ENCODE data around the gene SPRED3. TPM values are rescaled to one million over a fixed set of nuclear protein-coding genes. Genes with fewer than 3 reads are reported as not detected.

The SPRED3 gene, protein sequence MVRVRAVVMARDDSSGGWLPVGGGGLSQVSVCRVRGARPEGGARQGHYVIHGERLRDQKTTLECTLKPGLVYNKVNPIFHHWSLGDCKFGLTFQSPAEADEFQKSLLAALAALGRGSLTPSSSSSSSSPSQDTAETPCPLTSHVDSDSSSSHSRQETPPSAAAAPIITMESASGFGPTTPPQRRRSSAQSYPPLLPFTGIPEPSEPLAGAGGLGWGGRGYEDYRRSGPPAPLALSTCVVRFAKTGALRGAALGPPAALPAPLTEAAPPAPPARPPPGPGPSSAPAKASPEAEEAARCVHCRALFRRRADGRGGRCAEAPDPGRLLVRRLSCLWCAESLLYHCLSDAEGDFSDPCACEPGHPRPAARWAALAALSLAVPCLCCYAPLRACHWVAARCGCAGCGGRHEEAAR
- total RNA-seq, result 3.7 and 10.2 TPM in 2 replicates

DNA sequence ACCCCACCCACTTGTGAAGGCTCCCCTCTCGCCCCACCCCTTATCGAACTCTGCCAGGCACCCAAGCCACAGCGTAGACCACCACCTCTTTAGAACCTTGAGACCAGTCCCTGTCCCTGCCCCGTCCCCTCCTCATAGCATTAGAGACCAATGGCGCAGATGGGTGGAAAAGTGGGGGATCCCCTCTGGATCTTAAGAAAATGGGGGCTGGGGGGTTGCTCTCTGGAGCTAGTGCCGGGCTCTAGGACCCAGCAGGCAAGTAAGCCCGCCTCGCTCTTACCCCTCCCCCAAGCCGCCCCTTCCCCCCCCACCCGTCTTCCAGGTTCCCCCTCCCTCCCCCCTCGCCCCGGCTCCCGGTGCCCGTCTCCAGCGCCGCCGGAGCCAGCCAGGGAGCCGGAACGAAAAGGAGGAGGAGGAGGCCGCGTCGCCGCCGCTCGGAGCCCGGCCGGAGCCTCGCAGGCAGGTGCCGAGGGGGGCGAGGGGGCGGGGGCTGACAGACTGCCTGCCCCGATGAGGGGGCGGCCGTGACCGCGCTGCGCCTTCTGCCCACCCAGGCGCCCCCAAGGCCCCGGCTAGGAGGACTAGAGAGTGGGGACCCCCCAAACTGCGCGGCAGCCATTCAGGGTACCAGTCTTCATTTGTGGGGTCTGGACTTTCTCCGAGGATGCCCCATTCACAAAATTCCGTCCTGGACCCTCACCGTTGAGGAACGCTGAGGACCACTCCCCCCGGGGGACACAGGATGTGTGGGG lies at the start of gene SPRED3:
SPRED3 (plus strand) TSS at position 349 of the 752 bp plus-strand sequence. CDS start 1,606 bp downstream, outside the sequence.

DNA sequence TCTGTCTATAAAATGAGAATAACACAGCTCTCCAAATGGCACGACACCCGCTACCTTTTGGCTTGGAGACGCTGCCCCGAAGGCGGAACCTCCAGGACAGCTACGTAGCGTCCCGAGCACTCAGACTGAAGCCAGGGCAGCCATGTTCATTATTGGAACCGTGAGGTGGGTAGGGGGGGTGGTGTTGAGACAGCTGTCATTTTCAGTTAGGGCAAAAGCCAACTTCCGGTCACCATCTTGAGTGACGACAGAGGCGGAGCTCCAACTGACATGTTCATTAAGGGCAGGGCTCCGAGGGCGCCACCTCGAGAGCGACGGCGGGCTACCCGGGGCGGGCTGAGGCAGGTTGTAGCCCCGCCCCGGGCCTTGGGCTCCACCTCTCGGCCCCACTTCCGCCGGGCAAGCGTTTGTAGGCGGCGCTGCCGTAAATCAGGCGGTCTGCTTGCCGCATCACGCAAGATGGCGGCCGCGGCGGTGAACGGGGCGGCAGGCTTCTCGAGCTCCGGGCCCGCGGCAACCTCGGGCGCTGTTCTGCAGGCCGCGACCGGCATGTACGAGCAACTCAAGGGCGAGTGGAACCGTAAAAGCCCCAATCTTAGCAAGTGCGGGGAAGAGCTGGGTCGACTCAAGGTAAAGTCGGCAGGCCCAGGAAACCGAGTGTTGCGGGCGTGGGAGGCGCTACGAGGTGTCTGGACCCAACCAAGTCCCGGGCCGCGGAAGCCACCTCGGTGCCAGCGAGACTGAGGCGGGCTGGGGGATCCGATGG lies 14.0 kb upstream of the SPRED3 start, which contains the start of gene PSMD8:
PSMD8 (plus strand) TSS at position 240 of the 766 bp plus-strand sequence; CDS start at position 271, 31 bp downstream.

DNA sequence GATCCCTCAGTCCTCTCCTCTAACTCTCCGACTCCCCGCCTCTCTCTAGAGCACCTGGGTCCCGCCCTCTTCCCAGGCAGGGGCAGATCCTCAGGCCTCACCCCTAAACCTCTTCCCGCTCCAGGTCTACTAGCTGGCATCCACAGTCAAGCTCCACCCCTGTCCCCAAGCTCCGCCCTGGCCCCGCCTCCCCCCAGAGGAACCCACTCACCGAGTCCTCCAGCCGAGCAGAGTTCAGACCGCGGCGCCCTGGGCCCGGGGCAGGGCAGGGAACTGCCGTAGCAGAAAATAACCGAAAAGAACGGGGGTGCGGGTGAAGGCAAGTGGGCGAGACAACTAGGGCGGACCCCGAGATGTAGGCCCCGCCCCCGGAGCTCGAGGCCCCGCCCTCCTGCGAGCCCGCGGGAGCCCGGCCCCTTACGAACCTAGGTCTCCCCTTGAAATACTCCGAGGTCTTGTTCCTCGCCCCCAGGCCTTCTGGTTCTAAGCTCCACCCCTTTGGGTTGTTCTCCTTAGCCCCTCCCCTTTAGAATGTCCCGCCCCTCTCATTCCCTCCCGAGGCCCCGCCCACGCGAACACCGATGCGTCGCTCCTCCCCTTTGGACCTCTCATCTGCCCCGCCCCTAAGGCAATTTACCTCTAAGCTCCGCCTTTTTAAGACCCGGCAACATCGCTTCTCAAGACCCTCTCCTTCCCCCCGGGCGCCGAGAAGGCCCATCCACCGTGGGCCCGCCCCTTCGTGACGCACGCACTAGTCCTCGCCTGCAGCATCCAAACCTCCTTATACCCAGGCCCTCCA lies 748 bp upstream of the SPRED3 start, which contains the start of gene GGN:
GGN (minus strand) TSS at position 485 of the 799 bp plus-strand sequence. CDS start 773 bp downstream, outside the sequence.

DNA sequence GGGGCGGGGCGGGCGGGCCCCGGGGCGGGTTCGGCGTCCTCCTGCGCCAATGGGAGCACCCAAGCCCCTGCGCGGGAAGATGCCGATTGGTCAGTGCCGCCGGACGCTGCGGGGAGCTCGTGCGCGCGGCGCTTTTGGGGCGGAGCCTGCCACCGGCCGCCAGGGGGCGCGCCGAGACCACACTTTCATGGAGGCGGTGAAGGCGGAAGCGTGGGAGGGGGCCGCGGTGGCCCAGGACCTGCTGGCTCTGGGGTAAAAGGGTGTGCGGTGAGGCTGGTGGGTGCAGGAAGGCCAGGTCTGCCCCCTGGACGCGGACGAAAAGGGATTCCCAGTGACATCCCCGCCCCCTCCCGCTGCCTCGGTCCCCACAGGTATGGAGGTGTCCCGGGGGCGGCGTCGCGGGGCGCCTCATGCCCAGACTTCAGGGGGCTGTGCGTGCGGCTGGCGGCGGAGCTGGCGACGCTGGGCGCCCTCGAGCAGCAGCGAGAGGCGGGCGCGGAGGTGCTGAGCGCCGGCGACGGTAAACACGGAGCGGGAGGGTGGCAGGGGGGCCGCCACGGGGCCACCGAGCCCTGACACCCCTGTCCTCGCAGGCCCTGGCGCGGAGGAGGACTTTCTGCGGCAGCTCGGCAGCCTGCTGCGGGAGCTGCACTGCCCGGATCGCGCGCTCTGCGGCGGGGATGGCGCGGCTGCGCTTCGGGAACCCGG lies 14.6 kb downstream of the SPRED3 start, which contains the start of gene FAM98C:
FAM98C (plus strand) TSS at position 127 of the 708 bp plus-strand sequence; CDS start at position 188, 61 bp downstream.

DNA sequence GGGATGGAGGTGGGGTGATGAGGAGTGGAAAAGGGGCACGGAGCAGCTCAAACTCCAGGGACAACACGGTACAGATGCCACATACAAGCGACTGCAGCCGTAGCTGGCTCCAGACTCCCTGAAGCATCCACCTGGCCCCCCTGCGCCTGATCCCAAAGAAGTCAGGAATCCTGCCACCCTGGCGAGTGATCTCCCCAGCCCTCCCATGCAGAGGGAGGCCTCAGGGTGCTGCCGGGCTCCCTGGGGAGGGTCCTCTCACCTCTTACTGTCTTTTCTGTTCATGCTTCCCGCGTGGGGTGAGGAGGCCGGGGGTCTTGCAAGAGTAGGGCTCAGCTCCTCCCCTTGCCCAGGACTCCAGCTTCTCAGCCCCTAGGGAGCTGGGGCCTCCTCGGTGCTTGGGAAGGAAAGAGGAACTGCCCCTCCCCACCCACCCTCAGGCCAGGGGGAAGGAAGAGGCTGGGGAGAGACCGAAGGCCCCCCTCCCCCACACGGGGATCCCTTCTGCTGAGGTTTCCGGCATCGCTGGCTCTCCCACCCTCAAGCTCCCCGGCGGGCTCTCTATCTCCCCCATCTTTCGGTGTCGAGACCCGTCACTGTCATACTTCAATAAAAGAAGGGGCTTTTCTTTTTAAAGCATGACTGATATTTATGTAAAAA lies 37.4 kb downstream of the SPRED3 start, which contains the start of gene RASGRP4:
RASGRP4 (minus strand) TSS at position 410 of the 657 bp plus-strand sequence; CDS start at position 282, 128 bp downstream.

DNA sequence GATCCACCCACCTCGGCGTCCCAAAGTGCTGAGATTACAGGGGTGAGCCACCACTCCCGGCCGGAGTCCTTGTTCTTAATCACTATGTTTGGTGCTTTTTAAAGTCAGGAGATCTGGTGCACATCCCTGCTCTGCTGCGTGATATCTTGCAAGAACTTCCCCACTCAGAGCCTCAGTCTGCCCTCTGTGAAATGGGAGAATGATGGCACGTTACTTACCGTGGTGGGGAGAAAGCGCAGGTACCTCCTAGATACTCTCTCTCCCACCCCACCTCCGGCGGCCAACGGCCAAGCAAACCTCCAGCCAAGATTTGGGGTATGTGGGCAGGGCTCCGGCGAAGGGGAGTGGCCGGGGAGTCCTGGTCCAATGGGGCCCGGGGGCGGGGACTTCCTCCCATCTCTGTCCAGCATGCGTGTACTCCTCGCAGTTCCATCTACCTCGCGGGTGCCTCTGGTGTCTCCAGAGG lies 44.8 kb downstream of the SPRED3 start, which contains the start of gene RYR1:
RYR1 (plus strand) TSS at position 424 of the 466 bp plus-strand sequence. CDS start 139 bp downstream, outside the sequence.

Other genes with a start within 250 kb of the SPRED3 start
- gene DPF1, start 164.5 kb upstream of the SPRED3 start, total RNA-seq, result 0.88 and 5.9 TPM in 2 replicates
- 0.44 and 1.6 TPM in 2 replicates for gene PPP1R14A, start 132.3 kb upstream of the SPRED3 start, total RNA-seq
- gene SPINT2, start 124.1 kb upstream of the SPRED3 start, total RNA-seq, result 4.9 and 9.8 TPM in 2 replicates
- not detected in 2 replicates for gene C19orf33, start 84.4 kb upstream of the SPRED3 start, total RNA-seq
- 73.3 and 84.5 TPM in 2 replicates for gene YIF1B, start 72.8 kb upstream of the SPRED3 start, total RNA-seq
- 10.5 and 13.1 TPM in 2 replicates for gene KCNK6, start 68.9 kb upstream of the SPRED3 start, total RNA-seq
- 1.1 TPM in 1 of 2 replicates, not detected in the other for gene CATSPERG, start 52.9 kb upstream of the SPRED3 start, total RNA-seq
- gene PSMD8, start 14.1 kb upstream of the SPRED3 start, total RNA-seq, result 326 and 416 TPM in 2 replicates
- 0.44 and 0.57 TPM in 2 replicates for gene GGN, start 663 bp upstream of the SPRED3 start, total RNA-seq
- 9.7 and 11.2 TPM in 2 replicates for gene FAM98C, start 14.4 kb downstream of the SPRED3 start, total RNA-seq
- gene RASGRP4, start 37.5 kb downstream of the SPRED3 start, total RNA-seq, result not detected in 2 replicates
- gene RYR1, start 45.0 kb downstream of the SPRED3 start, total RNA-seq, result under 0.01 TPM in 2 replicates
- 0.22 and 0.72 TPM in 2 replicates for gene MAP4K1, start 229.3 kb downstream of the SPRED3 start, total RNA-seq
- 425 and 690 TPM in 2 replicates for gene EIF3K, start 230.5 kb downstream of the SPRED3 start, total RNA-seq

Data from placental pericyte (primary cell).